Embryonic facial prominence (tissue), 1 donor: ENCODE measurements around the gene PHKA2.
"Not testable (repeated sequence)": the region's sequence is repeated elsewhere in the genome, so short reads cannot be mapped to it uniquely, and the experiment has no call there.

ENCODE experiments used
- DNase-seq: peaks from one replicate; pipeline ENCODE4 v3.0.0-alpha.2; 2016; ENCODE audit errors: extremely low spot score

The PHKA2 gene

GRCh38 chrX:18983666-18984380 is at the start of gene PHKA2:
Gene PHKA2, minus strand, starts transcription at chrX:18984114. Its CDS starts 182 bp downstream, at chrX:18983932.
- DNase-seq: no peak

GRCh38 chrX:19030805-19031204 is 46.9 kb upstream of the PHKA2 start:
- no peak for DNase-seq

GRCh38 chrX:19028560-19028959 is 44.6 kb upstream of the PHKA2 start:
- DNase-seq: no peak

- DNase-seq: no peak
Measured at GRCh38 chrX:19024366-19024765, 40.5 kb upstream of the PHKA2 start.

- no peak for DNase-seq
Measured at GRCh38 chrX:19019996-19020395, 36.1 kb upstream of the PHKA2 start.

- no peak for DNase-seq
Measured at GRCh38 chrX:19017271-19017670, 33.4 kb upstream of the PHKA2 start.

- DNase-seq: not testable (repeated sequence)
Measured at GRCh38 chrX:19016614-19017013, 32.7 kb upstream of the PHKA2 start.

- no peak for DNase-seq
Measured at GRCh38 chrX:19007868-19008267, 24.0 kb upstream of the PHKA2 start.

- no peak for DNase-seq
Measured at GRCh38 chrX:19007011-19007410, 23.1 kb upstream of the PHKA2 start.

- no peak for DNase-seq
Measured at GRCh38 chrX:19005909-19006308, 22.0 kb upstream of the PHKA2 start.

GRCh38 chrX:19003756-19004155 is 19.8 kb upstream of the PHKA2 start:
- no peak for DNase-seq

- no peak for DNase-seq
Measured at GRCh38 chrX:18998653-18999052, 14.7 kb upstream of the PHKA2 start.

- DNase-seq: no peak
Measured at GRCh38 chrX:18997916-18998315, 14.0 kb upstream of the PHKA2 start.

GRCh38 chrX:18996536-18996935 is 12.6 kb upstream of the PHKA2 start:
- no peak for DNase-seq

- DNase-seq: no peak
Measured at GRCh38 chrX:18995221-18995620, 11.3 kb upstream of the PHKA2 start.

GRCh38 chrX:18994713-18995112 is 10.8 kb upstream of the PHKA2 start:
- DNase-seq: no peak

GRCh38 chrX:18992829-18993228 is 8.9 kb upstream of the PHKA2 start:
- DNase-seq: no peak

GRCh38 chrX:18985186-18985435 is 1.2 kb upstream of the PHKA2 start:
- DNase-seq: no peak

- peak; percentile 18 for DNase-seq
Measured at GRCh38 chrX:18984381-18985185, 669 bp upstream of the PHKA2 start.

GRCh38 chrX:18981124-18981807 is 2.6 kb downstream of the PHKA2 start:
- DNase-seq: no peak

GRCh38 chrX:18980262-18980661 is 3.7 kb downstream of the PHKA2 start:
- not testable (repeated sequence) for DNase-seq

- no peak for DNase-seq
Measured at GRCh38 chrX:18974993-18975392, 8.9 kb downstream of the PHKA2 start.
